Ishikawa (cell line): ENCODE results near the gene SSR4.

ENCODE experiments used
- FOXM1 ChIP-seq: IDR thresholded peaks from 2 replicates; pipeline ENCODE4 v1.6.1; 2012; ENCODE audit warnings: low read depth, borderline replicate concordance
- NFIC ChIP-seq: IDR thresholded peaks from 2 replicates; pipeline ENCODE4 v1.6.1; 2012
- RAD21 ChIP-seq: IDR thresholded peaks from 2 replicates; pipeline ENCODE4 v1.6.1; 2012; ENCODE audit warnings: low read depth
- TCF12 ChIP-seq: IDR thresholded peaks from 2 replicates; pipeline ENCODE4 v1.6.1; 2012; ENCODE audit warnings: low read depth
- ZBTB7A ChIP-seq: IDR thresholded peaks from 2 replicates; pipeline ENCODE4 v1.6.1; 2012; ENCODE audit warnings: low read depth

GRCh38 chrX:153772316-153773217 is 21.9 kb upstream of the SSR4 start:
- TF ChIP-seq TCF12 (no peak), RAD21 (no peak), NFIC (no peak), ZBTB7A (no peak), FOXM1 (no peak)
